Erythroblast (primary cell): ENCODE results near the gene LAMA4.

Experiments
- GATA1 ChIP-seq: IDR thresholded peaks from 2 replicates; pipeline ENCODE4 v1.6.1; 2011; ENCODE audit warnings: low read depth, mild to moderate bottlenecking, control low read depth, low read length, moderate library complexity
- POLR2A ChIP-seq: IDR thresholded peaks from 2 replicates; pipeline ENCODE4 v1.6.1; 2011; ENCODE audit warnings: mild to moderate bottlenecking, low read length

- TF ChIP-seq POLR2A (no peak), GATA1 (no peak)
Measured at GRCh38 chr6:112266331-112266730, 12.0 kb upstream of the LAMA4 start.
